ENCODE results near the gene CDK19. TPM values are rescaled to one million over a fixed set of nuclear protein-coding genes. Genes with fewer than 3 reads are reported as not detected.

CDK19 gene
- total and polyA plus RNA-seq, 2 donors (not counting 1 experiment from before 2014, with no cell fraction given), result 11.2 to 11.3 TPM

- H3K9ac ChIP-seq (ENCODE audit: insufficient read depth, low read length), result no peak overlapping the region
- no peaks in the 10 kb centered on the region for H4K20me1 ChIP-seq (ENCODE audit: control insufficient read depth, extremely low read depth, insufficient read depth, low read length)
- no peak overlapping the region for H2AFZ ChIP-seq (ENCODE audit: low read length)
- H3K27ac ChIP-seq (ENCODE audit: insufficient read depth, low read length), result no peak overlapping the region
- no peaks in the 10 kb centered on the region for H3K9me3 ChIP-seq (ENCODE audit: control insufficient read depth, insufficient read depth, low read depth, low read length)
- no peak for TF ChIP-seq EZH2 (IDR thresholded peaks at IDR 0.05; ENCODE audit: low read length, missing control alignments)
- TF ChIP-seq CTCF (conservative IDR thresholded peaks at IDR 0.05 in 1 of 2, IDR thresholded peaks at IDR 0.05 in 1 of 2; ENCODE audit: low read depth in 1 of 2, low read length in 2 of 2), result no peak
- no peak overlapping the region for H3K4me2 ChIP-seq (ENCODE audit: extremely low read depth, insufficient read depth, low read length)
- no peaks in the 10 kb centered on the region for H3K27me3 ChIP-seq (ENCODE audit: control insufficient read depth, insufficient read depth, low read length)
- no peaks in the 10 kb centered on the region for H3K79me2 ChIP-seq (ENCODE audit: control insufficient read depth, insufficient read depth, low read length)
- no peak for DNase-seq (ENCODE audit: low read depth in 2 of 2)
- no peak overlapping the region for H3K4me3 ChIP-seq (replicated peaks in 1 of 4; ENCODE audit: control extremely low read depth in 1 of 4, insufficient read depth in 1 of 4, low read depth in 3 of 4, low read length in 4 of 4)
- H3K36me3 ChIP-seq (ENCODE audit: control insufficient read depth, insufficient read depth, low read length), result no peaks in the 10 kb centered on the region
- H3K4me1 ChIP-seq (ENCODE audit: control insufficient read depth, extremely low read depth, insufficient read depth, low read length), result no peaks in the 10 kb centered on the region
Measured at GRCh38 chr6:110596354-110596753, 218.9 kb downstream of the CDK19 start.

- Histone ChIP-seq H3K36me3 (ENCODE audit: control insufficient read depth, insufficient read depth, low read length) (no peaks in the 10 kb centered on the region), H3K79me2 (ENCODE audit: control insufficient read depth, insufficient read depth, low read length) (no peaks in the 10 kb centered on the region), H2AFZ (ENCODE audit: low read length) (no peak overlapping the region), H3K27me3 (ENCODE audit: control insufficient read depth, insufficient read depth, low read length) (no peaks in the 10 kb centered on the region), H3K9me3 (ENCODE audit: control insufficient read depth, insufficient read depth, low read depth, low read length) (no peaks in the 10 kb centered on the region), H4K20me1 (ENCODE audit: control insufficient read depth, extremely low read depth, insufficient read depth, low read length) (no peaks in the 10 kb centered on the region), H3K4me2 (ENCODE audit: extremely low read depth, insufficient read depth, low read length) (no peak overlapping the region), H3K4me1 (ENCODE audit: control insufficient read depth, extremely low read depth, insufficient read depth, low read length) (no peaks in the 10 kb centered on the region), H3K9ac (ENCODE audit: insufficient read depth, low read length) (no peak overlapping the region), H3K27ac (ENCODE audit: insufficient read depth, low read length) (no peak overlapping the region), H3K4me3 (replicated peaks in 1 of 4; ENCODE audit: control extremely low read depth in 1 of 4, insufficient read depth in 1 of 4, low read depth in 3 of 4, low read length in 4 of 4) (no peak overlapping the region)
- no peak for TF ChIP-seq CTCF (conservative IDR thresholded peaks at IDR 0.05 in 1 of 2, IDR thresholded peaks at IDR 0.05 in 1 of 2; ENCODE audit: low read depth in 1 of 2, low read length in 2 of 2)
- TF ChIP-seq EZH2 (IDR thresholded peaks at IDR 0.05; ENCODE audit: low read length, missing control alignments), result no peak
- no peak for DNase-seq (ENCODE audit: low read depth in 2 of 2)
Measured at GRCh38 chr6:110595112-110595511, 220.2 kb downstream of the CDK19 start.

GRCh38 chr6:110593637-110594036 lies 221.6 kb downstream of the CDK19 start:
- Histone ChIP-seq H2AFZ (ENCODE audit: low read length) (no peak overlapping the region), H3K79me2 (ENCODE audit: control insufficient read depth, insufficient read depth, low read length) (no peaks in the 10 kb centered on the region), H3K4me2 (ENCODE audit: extremely low read depth, insufficient read depth, low read length) (no peak overlapping the region), H3K9me3 (ENCODE audit: control insufficient read depth, insufficient read depth, low read depth, low read length) (no peaks in the 10 kb centered on the region), H4K20me1 (ENCODE audit: control insufficient read depth, extremely low read depth, insufficient read depth, low read length) (no peaks in the 10 kb centered on the region), H3K27ac (ENCODE audit: insufficient read depth, low read length) (no peak overlapping the region), H3K36me3 (ENCODE audit: control insufficient read depth, insufficient read depth, low read length) (no peaks in the 10 kb centered on the region), H3K4me3 (replicated peaks in 1 of 4; ENCODE audit: control extremely low read depth in 1 of 4, insufficient read depth in 1 of 4, low read depth in 3 of 4, low read length in 4 of 4) (no peak overlapping the region), H3K27me3 (ENCODE audit: control insufficient read depth, insufficient read depth, low read length) (no peaks in the 10 kb centered on the region), H3K4me1 (ENCODE audit: control insufficient read depth, extremely low read depth, insufficient read depth, low read length) (no peaks in the 10 kb centered on the region), H3K9ac (ENCODE audit: insufficient read depth, low read length) (no peak overlapping the region)
- no peak for TF ChIP-seq EZH2 (IDR thresholded peaks at IDR 0.05; ENCODE audit: low read length, missing control alignments)
- no peak for TF ChIP-seq CTCF (conservative IDR thresholded peaks at IDR 0.05 in 1 of 2, IDR thresholded peaks at IDR 0.05 in 1 of 2; ENCODE audit: low read depth in 1 of 2, low read length in 2 of 2)
- DNase-seq (ENCODE audit: low read depth in 2 of 2), result no peak
